HCT116 (cell line): ENCODE results near the gene IL36A.

ENCODE experiments used
- TCF7L2 ChIP-seq: IDR thresholded peaks from 2 replicates; pipeline ENCODE4 v1.7.0; 2011; ENCODE audit warnings: borderline replicate concordance, inconsistent platforms; ENCODE audit not compliant: insufficient read depth, insufficient read length; ENCODE audit errors: extremely low read depth
- TF ChIP-seq, protein P1 (sequence below), 3 experiments: fragments of 200-600 bp in 1 of 3; sonication (generic) in 1 of 3; IDR thresholded peaks in 2 of 3; conservative IDR thresholded peaks in 1 of 3; 2 replicates each; pipeline ENCODE4 v1.5.1; 2012 to 2017; ENCODE audit warnings: low read depth in 2 of 3, low read length in 2 of 3, antibody characterized with exemption in 1 of 3, borderline replicate concordance in 1 of 3, control low read depth in 1 of 3, mild to moderate bottlenecking in 1 of 3, mixed read lengths in 1 of 3, mixed run types in 1 of 3, moderate library complexity in 1 of 3; ENCODE audit not compliant: insufficient read depth in 1 of 3

- TF ChIP-seq, protein P1, sequence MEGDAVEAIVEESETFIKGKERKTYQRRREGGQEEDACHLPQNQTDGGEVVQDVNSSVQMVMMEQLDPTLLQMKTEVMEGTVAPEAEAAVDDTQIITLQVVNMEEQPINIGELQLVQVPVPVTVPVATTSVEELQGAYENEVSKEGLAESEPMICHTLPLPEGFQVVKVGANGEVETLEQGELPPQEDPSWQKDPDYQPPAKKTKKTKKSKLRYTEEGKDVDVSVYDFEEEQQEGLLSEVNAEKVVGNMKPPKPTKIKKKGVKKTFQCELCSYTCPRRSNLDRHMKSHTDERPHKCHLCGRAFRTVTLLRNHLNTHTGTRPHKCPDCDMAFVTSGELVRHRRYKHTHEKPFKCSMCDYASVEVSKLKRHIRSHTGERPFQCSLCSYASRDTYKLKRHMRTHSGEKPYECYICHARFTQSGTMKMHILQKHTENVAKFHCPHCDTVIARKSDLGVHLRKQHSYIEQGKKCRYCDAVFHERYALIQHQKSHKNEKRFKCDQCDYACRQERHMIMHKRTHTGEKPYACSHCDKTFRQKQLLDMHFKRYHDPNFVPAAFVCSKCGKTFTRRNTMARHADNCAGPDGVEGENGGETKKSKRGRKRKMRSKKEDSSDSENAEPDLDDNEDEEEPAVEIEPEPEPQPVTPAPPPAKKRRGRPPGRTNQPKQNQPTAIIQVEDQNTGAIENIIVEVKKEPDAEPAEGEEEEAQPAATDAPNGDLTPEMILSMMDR (IDR thresholded peaks at IDR 0.05 in 2 of 3, conservative IDR thresholded peaks at IDR 0.05 in 1 of 3; ENCODE audit: borderline replicate concordance in 1 of 3, insufficient read depth in 1 of 3, low read depth in 2 of 3, low read length in 2 of 3), result no peak
- no peak for TF ChIP-seq TCF7L2
Observed at GRCh38 chr2:113027691-113028090, 22.4 kb downstream of the IL36A start.
